PC-9 (cell line): ENCODE data around the gene SH3BP5L.

Source experiments
- EZH2 ChIP-seq: fragments of 200-600 bp; sonication (generic); IDR thresholded peaks from 2 replicates; pipeline ENCODE4 v1.8.0; 2017; ENCODE audit warnings: antibody characterized with exemption, low read depth
- TF ChIP-seq, protein P1 (sequence below): fragments of 200-600 bp; sonication (generic); conservative IDR thresholded peaks from 2 replicates; pipeline ENCODE4 v1.6.1; 2017; ENCODE audit warnings: mixed run types, antibody characterized with exemption, mild to moderate bottlenecking, moderate library complexity

DNA sequence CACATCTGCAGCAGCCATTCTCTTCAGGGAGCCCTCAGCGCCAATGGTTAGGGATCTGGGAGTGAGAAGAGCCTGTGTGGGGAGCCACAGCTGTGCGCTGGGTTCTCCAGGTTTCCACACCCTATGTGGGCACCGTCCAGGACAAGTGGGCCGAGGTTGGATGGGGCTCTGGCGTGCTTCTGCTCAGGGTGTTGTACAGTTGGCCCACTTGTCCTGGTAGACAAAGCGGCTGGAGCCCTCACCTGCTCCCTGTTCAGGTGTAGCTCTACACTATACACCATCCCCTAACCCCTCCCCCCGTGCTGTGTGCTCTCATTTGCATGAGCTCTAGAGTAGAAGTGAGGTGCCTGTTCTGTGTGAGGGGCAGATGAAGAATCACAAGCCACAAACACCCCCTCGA lies 12.2 kb downstream of the SH3BP5L start:
- TF ChIP-seq, protein P1, sequence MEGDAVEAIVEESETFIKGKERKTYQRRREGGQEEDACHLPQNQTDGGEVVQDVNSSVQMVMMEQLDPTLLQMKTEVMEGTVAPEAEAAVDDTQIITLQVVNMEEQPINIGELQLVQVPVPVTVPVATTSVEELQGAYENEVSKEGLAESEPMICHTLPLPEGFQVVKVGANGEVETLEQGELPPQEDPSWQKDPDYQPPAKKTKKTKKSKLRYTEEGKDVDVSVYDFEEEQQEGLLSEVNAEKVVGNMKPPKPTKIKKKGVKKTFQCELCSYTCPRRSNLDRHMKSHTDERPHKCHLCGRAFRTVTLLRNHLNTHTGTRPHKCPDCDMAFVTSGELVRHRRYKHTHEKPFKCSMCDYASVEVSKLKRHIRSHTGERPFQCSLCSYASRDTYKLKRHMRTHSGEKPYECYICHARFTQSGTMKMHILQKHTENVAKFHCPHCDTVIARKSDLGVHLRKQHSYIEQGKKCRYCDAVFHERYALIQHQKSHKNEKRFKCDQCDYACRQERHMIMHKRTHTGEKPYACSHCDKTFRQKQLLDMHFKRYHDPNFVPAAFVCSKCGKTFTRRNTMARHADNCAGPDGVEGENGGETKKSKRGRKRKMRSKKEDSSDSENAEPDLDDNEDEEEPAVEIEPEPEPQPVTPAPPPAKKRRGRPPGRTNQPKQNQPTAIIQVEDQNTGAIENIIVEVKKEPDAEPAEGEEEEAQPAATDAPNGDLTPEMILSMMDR: no peak
- TF ChIP-seq EZH2: no peak
